GM12873 (cell line): ENCODE results near the gene PLIN3.

Experiments used
- TF ChIP-seq, protein P1 (sequence below): IDR thresholded peaks from 2 replicates; pipeline ENCODE4 v1.5.1; 2012; ENCODE audit warnings: low read depth, mild to moderate bottlenecking, moderate library complexity, low read length, control low read depth; ENCODE audit not compliant: insufficient read depth; ENCODE audit errors: missing control alignments

PLIN3 gene

DNA sequence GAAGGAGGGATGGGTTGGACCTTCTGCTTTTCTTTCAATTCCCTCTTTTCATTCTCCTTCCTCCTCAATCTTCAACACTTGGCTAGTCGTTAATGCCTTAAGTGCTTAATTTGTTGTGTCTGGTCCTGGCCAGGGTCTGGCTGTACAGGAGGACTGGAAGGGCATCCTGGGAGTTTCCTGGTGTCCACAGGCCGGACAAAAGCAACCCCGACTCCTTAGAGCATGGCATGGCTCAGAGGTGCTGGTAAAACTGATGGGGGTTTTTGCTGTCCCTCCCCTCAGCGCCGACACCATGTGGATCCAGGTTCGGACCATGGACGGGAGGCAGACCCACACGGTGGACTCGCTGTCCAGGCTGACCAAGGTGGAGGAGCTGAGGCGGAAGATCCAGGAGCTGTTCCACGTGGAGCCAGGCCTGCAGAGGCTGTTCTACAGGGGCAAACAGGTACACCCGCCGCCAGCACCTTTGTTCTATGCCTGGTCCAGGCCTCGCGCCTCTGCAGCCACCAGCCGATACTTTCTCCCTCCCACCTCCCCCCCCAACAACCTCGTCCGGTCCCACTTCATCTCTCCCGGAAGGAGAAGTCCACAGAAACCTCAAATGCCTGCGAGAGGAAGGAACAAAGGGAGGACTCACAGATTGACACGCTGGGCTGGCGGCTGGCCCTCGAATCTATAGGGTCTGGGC is 43.3 kb upstream of the PLIN3 start:
- TF ChIP-seq, protein P1, sequence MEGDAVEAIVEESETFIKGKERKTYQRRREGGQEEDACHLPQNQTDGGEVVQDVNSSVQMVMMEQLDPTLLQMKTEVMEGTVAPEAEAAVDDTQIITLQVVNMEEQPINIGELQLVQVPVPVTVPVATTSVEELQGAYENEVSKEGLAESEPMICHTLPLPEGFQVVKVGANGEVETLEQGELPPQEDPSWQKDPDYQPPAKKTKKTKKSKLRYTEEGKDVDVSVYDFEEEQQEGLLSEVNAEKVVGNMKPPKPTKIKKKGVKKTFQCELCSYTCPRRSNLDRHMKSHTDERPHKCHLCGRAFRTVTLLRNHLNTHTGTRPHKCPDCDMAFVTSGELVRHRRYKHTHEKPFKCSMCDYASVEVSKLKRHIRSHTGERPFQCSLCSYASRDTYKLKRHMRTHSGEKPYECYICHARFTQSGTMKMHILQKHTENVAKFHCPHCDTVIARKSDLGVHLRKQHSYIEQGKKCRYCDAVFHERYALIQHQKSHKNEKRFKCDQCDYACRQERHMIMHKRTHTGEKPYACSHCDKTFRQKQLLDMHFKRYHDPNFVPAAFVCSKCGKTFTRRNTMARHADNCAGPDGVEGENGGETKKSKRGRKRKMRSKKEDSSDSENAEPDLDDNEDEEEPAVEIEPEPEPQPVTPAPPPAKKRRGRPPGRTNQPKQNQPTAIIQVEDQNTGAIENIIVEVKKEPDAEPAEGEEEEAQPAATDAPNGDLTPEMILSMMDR = no peak

GRCh38 chr19:4909897-4910593 is 42.6 kb upstream of the PLIN3 start:
- TF ChIP-seq, protein P1 = no peak

GRCh38 chr19:4909156-4909896 is 41.9 kb upstream of the PLIN3 start, which contains the start of gene UHRF1:
TSS of gene UHRF1 (plus strand) at chr19:4909501. CDS start at chr19:4910886, 1,385 bp downstream.
- TF ChIP-seq, protein P1 = no peak

DNA sequence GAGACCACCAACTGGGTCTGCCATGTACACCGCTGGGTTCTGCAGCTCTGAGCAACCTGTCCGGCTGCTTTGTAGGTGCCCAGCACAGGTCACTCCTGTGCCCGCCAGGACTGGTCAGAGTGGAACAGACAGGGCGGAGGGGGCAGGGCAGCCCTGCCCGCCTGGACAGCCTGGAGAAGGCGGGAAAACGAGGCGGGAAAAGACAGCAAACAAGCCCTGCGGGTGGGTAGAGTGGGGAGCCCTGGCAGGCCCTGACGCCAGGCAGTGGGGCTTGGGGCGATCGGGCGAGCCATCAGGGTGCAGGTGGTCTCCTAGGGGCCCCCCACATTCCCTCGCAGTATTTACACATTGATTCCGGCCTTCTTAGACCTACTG is 41.3 kb upstream of the PLIN3 start:
- TF ChIP-seq, protein P1 = no peak

GRCh38 chr19:4908360-4908759 is 40.9 kb upstream of the PLIN3 start:
- TF ChIP-seq, protein P1 = no peak

DNA sequence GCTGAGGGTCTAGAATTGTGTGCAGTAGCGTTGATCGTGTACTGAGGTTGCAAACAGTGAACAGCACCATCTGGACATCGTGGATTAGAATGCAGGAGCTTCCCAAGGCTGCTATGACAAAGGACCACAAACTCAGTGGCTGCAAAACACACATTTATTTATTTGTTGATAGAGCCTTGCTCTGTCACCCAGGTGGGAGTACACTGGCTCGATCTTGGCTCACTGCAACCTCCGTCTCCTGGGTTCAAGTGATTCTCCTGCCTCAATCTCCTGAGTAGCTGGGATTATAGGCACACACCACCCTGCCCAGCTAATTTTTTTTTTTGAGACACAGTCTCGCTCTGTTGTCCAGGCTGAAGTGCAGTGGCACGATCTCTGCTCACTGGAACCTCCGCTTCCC is 39.5 kb upstream of the PLIN3 start:
- TF ChIP-seq, protein P1 = no peak

DNA sequence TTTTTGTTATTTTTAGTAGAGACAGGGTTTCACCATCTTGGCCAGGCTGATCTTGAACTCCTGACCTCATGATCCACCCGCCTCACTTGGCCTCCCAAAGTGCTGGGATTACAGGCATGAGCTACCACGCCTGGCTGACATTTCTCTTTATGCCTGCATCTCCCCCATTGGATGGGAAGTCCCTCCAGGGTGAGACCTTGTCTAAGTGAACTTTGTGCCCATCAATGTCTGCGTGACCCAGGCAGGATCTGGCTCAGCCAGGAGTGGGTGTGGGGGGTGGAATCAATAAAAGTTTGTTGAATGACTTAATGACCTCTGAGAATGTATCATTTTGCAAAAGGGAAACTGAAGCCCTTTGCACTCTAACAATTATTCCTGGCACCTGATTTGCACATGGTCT is 37.0 kb upstream of the PLIN3 start:
- TF ChIP-seq, protein P1 = no peak
